Measurements from ENCODE around the gene SLC30A3.

SLC30A3 gene

GRCh38 chr2:27231921-27232320, 30.9 kb downstream of the SLC30A3 start:
- DNase-seq (ENCODE audit: insufficient read length, low spot score) (no peak), FAIRE-seq (no peak)
- TF ChIP-seq CTCF (IDR thresholded peaks at IDR 0.05; ENCODE audit: insufficient read depth, missing control alignments): no peak

- TF ChIP-seq CTCF (IDR thresholded peaks at IDR 0.05; ENCODE audit: insufficient read depth, missing control alignments): no peak
- FAIRE-seq: peak; percentile 53
- DNase-seq (ENCODE audit: insufficient read length, low spot score): no peak
These were observed 35.3 kb downstream of the SLC30A3 start for GRCh38 chr2:27227501-27227900.

GRCh38 chr2:27225526-27225925, 37.3 kb downstream of the SLC30A3 start:
- no peak for DNase-seq (ENCODE audit: insufficient read length, low spot score)
- no peak for FAIRE-seq
- TF ChIP-seq CTCF (IDR thresholded peaks at IDR 0.05; ENCODE audit: insufficient read depth, missing control alignments): no peak

- no peak for FAIRE-seq
- no peak for TF ChIP-seq CTCF (IDR thresholded peaks at IDR 0.05; ENCODE audit: insufficient read depth, missing control alignments)
- no peak for DNase-seq (ENCODE audit: insufficient read length, low spot score)
These were observed 39.4 kb downstream of the SLC30A3 start for GRCh38 chr2:27223416-27223815.

- DNase-seq (ENCODE audit: insufficient read length, low spot score): no peak
- no peak for TF ChIP-seq CTCF (IDR thresholded peaks at IDR 0.05; ENCODE audit: insufficient read depth, missing control alignments)
- no peak for FAIRE-seq
These were observed 40.4 kb downstream of the SLC30A3 start for GRCh38 chr2:27222407-27222806.

GRCh38 chr2:27221166-27221565, 41.7 kb downstream of the SLC30A3 start:
- TF ChIP-seq CTCF (IDR thresholded peaks at IDR 0.05; ENCODE audit: insufficient read depth, missing control alignments): no peak
- DNase-seq (ENCODE audit: insufficient read length, low spot score): no peak
- FAIRE-seq: no peak

- DNase-seq (ENCODE audit: insufficient read length, low spot score): no peak
These were observed 42.8 kb downstream of the SLC30A3 start for GRCh38 chr2:27220091-27220490.

More at GRCh38 chr2:27220091-27220490, 42.8 kb downstream of the SLC30A3 start:
- no peak for FAIRE-seq
- no peak for TF ChIP-seq CTCF (IDR thresholded peaks at IDR 0.05; ENCODE audit: insufficient read depth, missing control alignments)
